Measurements from ENCODE around the gene SMIM29. TPM values are rescaled to one million over a fixed set of nuclear protein-coding genes. Genes with fewer than 3 reads are reported as not detected.

The SMIM29 gene
- total RNA-seq, 4 donors from 2014 or later, result 17.3 to 21.6 (median 18.2) TPM

- 86 to 89% methylated on average over 11 to 14 of the region's 22 CpGs for WGBS, 2 donors
- no peak for DNase-seq
Observed at GRCh38 chr6:34240329-34241248, 8.2 kb downstream of the SMIM29 start.

GRCh38 chr6:34239893-34240292, 8.9 kb downstream of the SMIM29 start:
- peaks cover 12 to 75% (median 40%) of the 10 kb centered on the region in 3 donors for H3K4me1 ChIP-seq
- H3K27me3 ChIP-seq, result no peaks in the 10 kb centered on the region
- TF ChIP-seq CTCF (IDR thresholded peaks at IDR 0.05), result no peak
- TF ChIP-seq POLR2A (IDR thresholded peaks at IDR 0.05), result no peak
- H3K4me3 ChIP-seq, result no peak overlapping the region
- WGBS, 2 donors, result 89 to 96% methylated on average over 2 of the region's 2 CpGs
- H3K27ac ChIP-seq, result peak overlapping the region in 1 of 4 donors; percentile 94
- DNase-seq, result no peak
- peaks cover 4 to 49% (median 16%) of the 10 kb centered on the region in 3 donors for H3K36me3 ChIP-seq
- intact Hi-C loops (cut with DNase I), result no loop called here
- H3K9me3 ChIP-seq, result no peaks in the 10 kb centered on the region

More at GRCh38 chr6:34240329-34241248, 8.2 kb downstream of the SMIM29 start:
- Histone ChIP-seq H3K36me3 (peaks cover 4 to 54% (median 16%) of the 10 kb centered on the region in 3 donors), H3K4me1 (peaks cover 15 to 75% (median 41%) of the 10 kb centered on the region in 3 donors), H3K9me3 (no peaks in the 10 kb centered on the region), H3K4me3 (no peak overlapping the region), H3K27me3 (no peaks in the 10 kb centered on the region), H3K27ac (no peak overlapping the region)
- TF ChIP-seq POLR2A (IDR thresholded peaks at IDR 0.05), result no peak
- TF ChIP-seq CTCF (IDR thresholded peaks at IDR 0.05), result no peak
- intact Hi-C loops (cut with DNase I), result no loop called here

- no peak for TF ChIP-seq POLR2A (IDR thresholded peaks at IDR 0.05)
- TF ChIP-seq CTCF (IDR thresholded peaks at IDR 0.05), result no peak
- H3K9me3 ChIP-seq, result no peaks in the 10 kb centered on the region
- H3K4me1 ChIP-seq, result peaks cover 9 to 74% (median 36%) of the 10 kb centered on the region in 3 donors
- DNase-seq, result no peak
- H3K4me3 ChIP-seq, result peak overlapping the region in 1 of 4 donors; percentile 83
- H3K27ac ChIP-seq, result peak overlapping the region in 3 of 4 donors; percentile 93 to 98 (median 94)
- WGBS, 2 donors, result 50 to 64% methylated on average over 3 of the region's 3 CpGs
- no peaks in the 10 kb centered on the region for H3K27me3 ChIP-seq
- intact Hi-C loops (cut with DNase I), result no loop called here
- peaks cover 4 to 47% (median 16%) of the 10 kb centered on the region in 3 donors for H3K36me3 ChIP-seq
Observed at GRCh38 chr6:34239500-34239825, 9.3 kb downstream of the SMIM29 start.

- no peak for TF ChIP-seq CTCF (IDR thresholded peaks at IDR 0.05)
- TF ChIP-seq POLR2A (IDR thresholded peaks at IDR 0.05), result no peak
- Histone ChIP-seq H3K27me3 (no peaks in the 10 kb centered on the region), H3K36me3 (peaks cover 4 to 42% (median 16%) of the 10 kb centered on the region in 3 donors), H3K4me3 (peak overlapping the region; percentile 77 to 85 (median 82)), H3K4me1 (peaks cover 3 to 68% (median 30%) of the 10 kb centered on the region in 3 donors), H3K9me3 (no peaks in the 10 kb centered on the region), H3K27ac (peak overlapping the region in 3 of 4 donors; percentile 93 to 98 (median 94))
- no peak for DNase-seq
- 29 to 56% methylated on average over 8 to 14 of the region's 14 CpGs for WGBS, 2 donors
- intact Hi-C loops (cut with DNase I), result no loop called here
Observed at GRCh38 chr6:34238585-34239499, 10.0 kb downstream of the SMIM29 start.

All from esophagus squamous epithelium (tissue), 5 donors.